Renal pelvis (tissue), 4 donors: Measurements from ENCODE around the gene LY9. TPM values are rescaled to one million over a fixed set of nuclear protein-coding genes. Genes with fewer than 3 reads are reported as not detected.
"Not testable (repeated sequence)": the region's sequence is repeated elsewhere in the genome, so short reads cannot be mapped to it uniquely, and the experiment has no call there.

Source experiments
- DNase-seq: peaks from one replicate; pipeline ENCODE4 v3.0.0-alpha.2; 2013
- polyA plus RNA-seq, 3 donors: library from polyadenylated mRNA; unstranded; fragments of 120-200 nt; gene quantifications; one replicate each; pipeline ENCODE4 v1.2.1, GENCODE V29; 2013; ENCODE audit not compliant: insufficient read length in 3 of 3

The LY9 gene
- polyA plus RNA-seq, 3 donors, result 0.07 to 0.20 (median 0.14) TPM

- no peak for DNase-seq
Measured at GRCh38 chr1:160774886-160775719, 20.9 kb upstream of the LY9 start.

DNA sequence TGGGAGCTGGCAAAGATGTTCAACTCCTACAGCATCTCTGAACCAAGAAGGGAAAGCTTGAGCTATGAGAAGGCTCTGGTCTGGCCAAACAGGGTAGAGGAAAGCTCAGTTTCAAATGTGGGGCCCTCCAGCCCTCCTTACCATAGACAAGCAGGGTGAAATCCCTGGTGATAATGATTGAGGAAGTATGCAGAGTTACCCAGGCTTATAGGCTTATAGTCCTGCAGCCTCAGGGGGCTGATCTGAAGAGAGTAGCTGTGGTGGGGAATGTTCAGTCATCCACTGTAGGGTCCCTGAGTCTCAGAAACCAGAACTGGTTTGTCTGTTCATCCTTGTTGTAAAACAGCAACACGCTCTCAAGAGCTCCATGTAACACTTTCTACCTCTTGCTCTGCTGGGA lies 19.8 kb upstream of the LY9 start:
- no peak for DNase-seq

- DNase-seq, result peak; percentile 10
Measured at GRCh38 chr1:160777486-160778089, 18.4 kb upstream of the LY9 start.

DNA sequence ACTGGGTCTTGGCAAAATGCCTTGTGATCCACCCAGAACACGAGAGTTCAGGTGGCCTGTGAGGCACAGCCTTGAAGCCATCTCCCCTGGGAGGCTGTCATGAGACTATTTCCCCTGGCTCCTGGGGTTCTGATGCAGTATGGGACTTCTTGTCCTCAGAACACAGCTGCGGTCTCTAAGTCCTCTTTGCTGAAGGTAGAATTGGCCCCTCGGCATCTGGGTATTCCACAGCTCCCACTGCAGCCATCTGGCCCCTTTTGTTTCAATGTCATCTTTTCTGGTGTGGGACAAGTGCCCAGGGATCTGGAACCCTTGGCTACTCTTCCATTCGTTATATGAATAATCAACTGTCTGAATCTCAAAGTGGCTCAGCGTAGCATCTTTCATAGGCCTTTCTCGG lies 17.0 kb upstream of the LY9 start:
- DNase-seq, result no peak

- DNase-seq, result peak; percentile 8
Measured at GRCh38 chr1:160779626-160780397, 16.2 kb upstream of the LY9 start.

DNA sequence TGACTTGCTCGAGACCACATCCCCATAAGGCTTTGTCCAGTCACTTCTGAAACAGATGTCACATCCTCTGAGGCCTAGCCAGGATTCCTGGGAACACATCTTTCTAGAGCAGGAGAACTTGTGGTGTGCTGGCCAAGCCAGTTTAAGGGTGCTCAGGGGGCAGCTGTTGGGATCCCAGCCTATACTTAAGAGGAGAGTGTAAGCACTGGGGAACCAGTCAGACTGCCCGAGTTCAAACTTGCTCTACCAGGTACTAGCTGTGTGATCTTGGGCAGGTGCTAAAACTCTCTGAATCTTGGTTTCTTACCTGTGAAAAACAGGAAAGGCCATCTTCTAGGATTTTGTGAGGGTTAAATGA lies 15.6 kb upstream of the LY9 start:
- DNase-seq, result no peak

- peak; percentile 59 for DNase-seq
Measured at GRCh38 chr1:160781186-160781766, 14.7 kb upstream of the LY9 start.

DNA sequence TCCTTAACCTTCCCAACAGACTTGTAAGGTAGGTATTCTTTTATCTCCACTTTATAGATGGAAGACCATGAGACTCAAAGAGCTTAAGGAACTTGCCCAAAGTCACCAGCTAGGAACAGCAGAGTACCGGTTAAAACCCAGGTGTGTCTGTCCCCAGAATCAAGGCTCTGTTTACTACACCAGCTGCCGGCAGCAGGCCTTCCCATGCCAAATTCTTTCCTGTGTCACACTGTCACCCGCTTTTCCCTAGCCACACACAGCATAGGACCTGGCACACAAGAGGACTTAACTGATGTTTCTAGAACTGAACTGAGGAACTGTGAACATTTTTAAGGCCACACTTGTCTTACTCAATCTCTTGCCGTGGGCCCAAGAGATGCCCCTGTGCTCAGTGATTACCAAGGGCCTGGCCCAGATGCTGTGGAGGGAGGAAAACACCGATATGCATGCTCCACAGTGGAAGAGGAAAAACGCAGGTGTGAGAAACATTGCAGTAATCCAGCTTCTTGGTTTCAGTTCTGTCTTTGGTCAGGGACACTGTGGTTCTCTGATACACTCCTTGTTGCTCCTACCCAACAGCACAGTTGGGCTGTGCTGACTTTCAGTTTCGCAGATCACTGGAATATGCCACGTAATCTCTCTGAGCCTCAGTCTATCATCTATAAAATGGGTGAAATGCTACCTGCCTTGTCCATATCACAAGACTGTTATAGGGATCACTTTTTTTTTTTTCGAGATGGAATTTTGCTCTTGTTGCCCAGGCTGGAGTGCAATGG lies 13.9 kb upstream of the LY9 start:
- no peak for DNase-seq

- not testable (repeated sequence) for DNase-seq
Measured at GRCh38 chr1:160782988-160783765, 12.8 kb upstream of the LY9 start.

DNA sequence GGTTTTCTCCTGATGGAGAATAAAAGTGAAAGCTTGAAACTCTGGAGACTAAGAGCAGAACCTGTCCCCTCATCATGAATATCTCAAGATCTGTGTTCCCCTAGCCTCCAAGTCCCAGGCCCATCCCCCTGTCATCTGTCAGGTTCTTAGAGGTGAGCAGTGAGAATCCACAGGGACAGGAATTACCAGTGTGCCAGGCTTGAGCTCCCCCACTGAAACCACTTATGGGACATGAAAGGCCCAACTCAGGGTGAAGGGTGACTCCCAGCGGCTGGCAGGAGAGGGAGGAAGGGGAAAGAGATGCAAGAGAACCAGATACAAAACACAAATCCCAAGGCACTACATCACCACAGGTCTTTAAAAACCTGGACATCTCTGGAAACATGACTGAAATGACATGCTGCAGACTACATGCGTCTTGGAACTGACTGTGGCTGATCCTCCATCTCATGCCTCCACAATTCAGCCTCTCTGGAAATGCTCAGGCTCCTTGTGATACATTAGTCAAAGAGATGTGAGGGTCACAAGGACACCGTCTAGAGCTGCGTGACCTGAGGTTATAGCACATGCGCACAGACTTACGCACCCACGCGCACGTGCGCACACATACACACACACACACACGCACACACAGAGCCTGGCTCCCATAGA lies 6.8 kb upstream of the LY9 start:
- DNase-seq, result no peak

DNA sequence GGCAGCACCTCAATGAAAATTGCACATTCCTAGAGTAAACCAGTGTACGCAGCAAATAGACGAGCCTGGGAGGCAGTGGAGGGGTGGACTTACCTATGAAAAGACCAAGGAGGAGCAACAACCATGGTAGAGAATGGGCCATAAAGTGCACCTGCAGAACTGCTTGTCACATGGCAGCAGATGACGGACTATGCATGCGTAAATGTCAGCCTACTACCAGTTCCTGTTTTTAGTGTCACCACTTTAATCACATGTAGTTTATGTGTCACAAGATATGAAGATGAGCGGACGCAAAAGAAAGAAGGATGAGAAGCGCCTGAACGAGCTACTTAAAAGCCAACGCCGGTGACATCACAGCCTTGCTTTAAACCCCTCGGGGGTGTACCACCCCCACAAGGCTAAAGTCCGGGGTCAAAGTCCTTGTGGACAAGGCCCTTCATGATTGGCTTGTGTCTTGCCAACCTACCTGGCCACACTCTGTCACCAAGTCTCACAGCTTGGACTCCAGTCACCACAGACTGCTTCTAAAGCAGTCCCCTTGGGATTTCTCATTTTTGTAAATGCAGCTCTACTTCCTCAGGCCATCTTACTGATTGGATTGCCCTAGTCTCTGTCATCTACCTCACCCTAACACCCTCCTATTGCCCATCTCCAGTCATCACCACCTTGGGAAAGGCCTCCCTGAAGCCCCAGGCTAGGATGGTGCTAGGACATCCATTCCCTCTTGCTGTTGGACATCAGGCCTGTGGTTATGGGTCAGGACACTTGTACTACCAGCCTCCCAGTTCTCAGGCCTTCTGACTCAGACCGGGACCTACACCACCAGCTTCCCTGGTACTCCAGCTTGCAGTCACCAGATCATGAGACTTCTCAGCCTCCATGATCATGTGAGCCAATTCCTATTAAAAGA lies 6.0 kb upstream of the LY9 start:
- no peak for DNase-seq

- no peak for DNase-seq
Measured at GRCh38 chr1:160794376-160794775, 1.6 kb upstream of the LY9 start.

DNA sequence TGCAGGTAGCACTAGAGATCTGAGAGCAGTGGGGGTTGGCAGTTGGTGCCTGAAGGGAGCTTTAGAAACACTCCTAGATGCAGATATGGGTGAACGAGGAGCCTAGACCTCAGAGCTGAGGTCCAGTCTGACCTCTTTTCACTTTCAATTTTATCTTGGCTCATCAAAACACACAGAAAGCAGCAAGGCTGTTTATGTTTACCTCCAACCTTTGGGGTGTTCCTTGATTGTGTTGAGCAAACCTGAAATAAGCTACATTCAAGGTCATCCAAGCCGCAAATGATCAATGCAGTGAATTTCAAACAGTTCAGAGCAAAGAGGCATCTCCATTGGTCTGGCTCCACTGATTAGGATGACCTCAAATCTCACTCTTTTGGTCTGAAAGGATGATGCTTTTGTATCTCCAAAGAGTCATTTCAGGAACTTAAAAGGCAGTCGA lies 1.3 kb downstream of the LY9 start:
- DNase-seq, result no peak

DNA sequence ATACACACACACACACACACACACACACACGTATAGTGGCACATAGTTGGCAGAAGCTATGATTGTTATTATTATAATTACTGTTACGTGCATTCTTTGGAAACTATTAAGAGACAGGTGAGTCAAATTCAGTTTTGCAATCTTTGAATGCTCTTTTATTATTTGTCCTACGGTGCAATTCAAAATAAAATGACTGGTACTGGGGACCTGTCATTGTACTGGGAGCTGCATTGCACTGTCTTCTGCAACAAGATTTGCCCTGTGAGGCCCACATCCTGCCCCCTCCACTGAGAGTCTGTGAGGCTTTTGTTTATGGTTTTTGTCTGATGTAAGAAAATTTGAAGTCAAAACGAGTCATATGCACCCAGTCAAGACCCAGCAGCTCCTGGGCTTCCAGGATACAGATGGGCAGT lies 1.9 kb downstream of the LY9 start:
- DNase-seq, result no peak

GRCh38 chr1:160798439-160798838 lies 2.5 kb downstream of the LY9 start:
- no peak for DNase-seq

- no peak for DNase-seq
Measured at GRCh38 chr1:160799641-160800040, 3.7 kb downstream of the LY9 start.

GRCh38 chr1:160800142-160800541 lies 4.2 kb downstream of the LY9 start:
- no peak for DNase-seq

DNA sequence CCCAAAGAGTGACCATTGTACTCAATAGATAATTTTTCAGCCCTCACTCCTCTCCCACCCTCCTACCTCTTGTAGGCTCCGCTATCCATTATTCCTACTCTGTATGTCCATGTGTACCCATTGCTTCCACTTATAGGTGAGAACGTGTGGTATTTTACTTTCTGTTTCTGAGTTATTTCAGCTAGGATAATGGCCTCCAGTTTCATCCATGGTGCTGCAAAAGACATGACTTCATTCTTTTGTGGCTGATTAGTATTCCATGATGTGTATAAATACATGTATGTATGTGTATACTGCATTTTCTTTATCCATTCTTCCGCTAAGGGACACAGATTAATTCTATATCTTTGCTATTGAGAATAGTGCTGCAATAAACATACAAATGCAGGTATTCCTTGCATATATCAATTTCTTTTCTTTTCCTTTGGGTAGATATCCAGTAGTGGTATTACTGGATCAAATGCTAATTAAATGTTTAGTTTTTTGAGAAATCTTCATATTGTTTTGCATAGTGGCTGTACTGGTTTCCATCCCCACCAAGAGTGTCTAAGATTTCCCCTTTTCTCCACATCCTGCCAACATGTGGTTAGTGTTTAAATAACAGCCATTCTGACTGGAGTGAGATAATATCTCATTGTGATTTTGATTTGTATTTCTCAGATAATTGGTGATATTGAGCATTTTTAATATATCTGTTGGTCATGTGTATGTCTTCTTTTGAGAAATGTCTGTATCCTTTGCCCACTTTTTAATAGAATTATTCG lies 4.9 kb downstream of the LY9 start:
- DNase-seq, result no peak
